Left ventricle myocardium superior (tissue), 1 donor: ENCODE data around the gene MYO7B. TPM values are rescaled to one million over a fixed set of nuclear protein-coding genes. Genes with fewer than 3 reads are reported as not detected.
A peak's percentile ranks its signal among the peaks of the same experiment; 100 is the strongest.

Experiments
- ATAC-seq: fragments of 200-7000 bp; cut with Tn5 transposase; one replicate; pipeline ENCODE4 v1.9.1; 2020; ENCODE audit warnings: mild to moderate bottlenecking, moderate library complexity
- DNase-seq: peaks from one replicate; pipeline ENCODE4 v3.0.0-alpha.2; 2020
- intact Hi-C: fragments of 100-400 bp; cut with micrococcal nuclease; formaldehyde crosslinking; loops from one replicate; pipeline ENCODE4 v1.11.0; 2022
- total RNA-seq: library from RNA; stranded (reverse); fragmentation: NEBNext Ultra II Directional; extraction: Animal tissue kit (Norgen Biotek cat#: 25700); gene quantifications from one replicate; pipeline ENCODE4 v1.2.1, GENCODE V29; 2021
- donor health status: DM: no; HTN: yes; CAD: no; lungs with severe emphysema.

Gene MYO7B
- total RNA-seq, 1 donor from 2014 or later: 0.42 TPM

GRCh38 chr2:127615511-127616166 lies 80.2 kb downstream of the MYO7B start:
- no peak for ATAC-seq
- DNase-seq: peak; percentile 5
- intact Hi-C loops: no loop called here

- ATAC-seq (no peak), DNase-seq (peak; percentile 24)
- intact Hi-C loops: no loop called here
Measured at GRCh38 chr2:127618551-127619202, 83.2 kb downstream of the MYO7B start.

- no peak for ATAC-seq
- intact Hi-C loops: no loop called here
- no peak for DNase-seq
Measured at GRCh38 chr2:127619203-127619590, 83.7 kb downstream of the MYO7B start.

GRCh38 chr2:127619877-127620705 lies 84.6 kb downstream of the MYO7B start:
- intact Hi-C loops: no loop called here
- DNase-seq (no peak), ATAC-seq (no peak)

- no peak for DNase-seq
- intact Hi-C loops: no loop called here
- ATAC-seq: no peak
Measured at GRCh38 chr2:127620866-127621265, 85.4 kb downstream of the MYO7B start.

GRCh38 chr2:127621981-127622431 lies 86.5 kb downstream of the MYO7B start:
- ATAC-seq: no peak
- intact Hi-C loops: no loop called here
- no peak for DNase-seq

- no peak for DNase-seq
- intact Hi-C loops: no loop called here
- ATAC-seq: no peak
Measured at GRCh38 chr2:127622561-127623387, 87.3 kb downstream of the MYO7B start.

- DNase-seq (peak; percentile 28), ATAC-seq (no peak)
- intact Hi-C loops: no loop called here
Measured at GRCh38 chr2:127623388-127624319, 88.2 kb downstream of the MYO7B start.

- no peak for DNase-seq
- intact Hi-C loops: no loop called here
Measured at GRCh38 chr2:127624320-127624755, 88.9 kb downstream of the MYO7B start.

GRCh38 chr2:127624756-127625571 lies 89.5 kb downstream of the MYO7B start:
- no peak for ATAC-seq

More at GRCh38 chr2:127624320-127624755, 88.9 kb downstream of the MYO7B start:
- ATAC-seq: no peak

GRCh38 chr2:127625572-127625951 lies 90.1 kb downstream of the MYO7B start:
- DNase-seq (no peak), ATAC-seq (no peak)
- intact Hi-C loops: no loop called here

More at GRCh38 chr2:127624756-127625571, 89.5 kb downstream of the MYO7B start:
- intact Hi-C loops: no loop called here
- no peak for DNase-seq

GRCh38 chr2:127626175-127626574 lies 90.7 kb downstream of the MYO7B start:
- intact Hi-C loops: no loop called here
- DNase-seq: no peak

GRCh38 chr2:127626917-127627739 lies 91.6 kb downstream of the MYO7B start:
- ATAC-seq: no peak
- DNase-seq: no peak
- intact Hi-C loops: no loop called here

More at GRCh38 chr2:127626175-127626574, 90.7 kb downstream of the MYO7B start:
- no peak for ATAC-seq

GRCh38 chr2:127627740-127628571 lies 92.5 kb downstream of the MYO7B start:
- no peak for ATAC-seq

GRCh38 chr2:127628767-127629614 lies 93.5 kb downstream of the MYO7B start:
- DNase-seq (no peak), ATAC-seq (no peak)
- intact Hi-C loops: no loop called here

More at GRCh38 chr2:127627740-127628571, 92.5 kb downstream of the MYO7B start:
- intact Hi-C loops: no loop called here
- no peak for DNase-seq
